HepG2 (cell line): ENCODE data around the gene EDAR. TPM values are rescaled to one million over a fixed set of nuclear protein-coding genes. Genes with fewer than 3 reads are reported as not detected.

Experiments used
- AHDC1 ChIP-seq: sonication (generic); formaldehyde crosslinking; IDR thresholded peaks from 2 replicates; pipeline ENCODE4 v1.5.1; 2020; ENCODE audit warnings: mild to moderate bottlenecking, missing genetic modification reagents, borderline replicate concordance
- ARID5B ChIP-seq: IDR thresholded peaks from 2 replicates; pipeline ENCODE4 v1.4.0; 2020; ENCODE audit warnings: mild to moderate bottlenecking, missing genetic modification reagents
- ATF4 ChIP-seq, 2 experiments: fragments of 450-650 bp in 1 of 2; sonication (generic) in 1 of 2; formaldehyde crosslinking; IDR thresholded peaks; 2 replicates each; pipeline versions ENCODE4 v1.5.0 to v1.8.0; 2020 to 2022; ENCODE audit warnings: mild to moderate bottlenecking in 1 of 2, missing genetic modification reagents in 1 of 2
- FOXP1 ChIP-seq, 2 experiments: fragments of 450-650 bp in 1 of 2; IDR thresholded peaks; 2 replicates each; pipeline ENCODE4 v1.6.1; 2017 to 2018; ENCODE audit warnings: antibody characterized with exemption in 1 of 2
- HMG20A ChIP-seq: IDR thresholded peaks from 2 replicates; pipeline ENCODE4 v1.6.1; 2016; ENCODE audit warnings: borderline replicate concordance
- ISL2 ChIP-seq: sonication (generic); formaldehyde crosslinking; IDR thresholded peaks from 2 replicates; pipeline ENCODE4 v1.5.0; 2020; ENCODE audit warnings: missing genetic modification reagents
- KLF16 ChIP-seq, 2 experiments: sonication (generic) in 1 of 2; formaldehyde crosslinking in 1 of 2; IDR thresholded peaks; 2 replicates each; pipeline versions ENCODE4 v1.6.1 to v1.8.0; 2016 to 2023; ENCODE audit warnings: missing genetic modification reagents in 2 of 2, missing compliant biosample characterization in 1 of 2
- SRF ChIP-seq: IDR thresholded peaks from 2 replicates; pipeline ENCODE4 v1.6.1; 2011; ENCODE audit warnings: mild to moderate bottlenecking, low read depth, low read length, moderate library complexity
- THAP11 ChIP-seq: IDR thresholded peaks from 2 replicates; pipeline ENCODE4 v1.6.1; 2016; ENCODE audit warnings: missing biosample characterization, missing genetic modification reagents
- ZNF546 ChIP-seq: sonication (generic); formaldehyde crosslinking; conservative IDR thresholded peaks from 2 replicates; pipeline ENCODE4 v1.8.1; 2023; ENCODE audit warnings: mild to moderate bottlenecking, missing genetic modification reagents
- ZNF768 ChIP-seq: sonication (generic); formaldehyde crosslinking; IDR thresholded peaks from 2 replicates; pipeline ENCODE4 v1.4.0; 2020; ENCODE audit warnings: missing genetic modification reagents
- polyA plus RNA-seq, 8 experiments: library from polyadenylated mRNA; depleted of rRNA in 3 of 8; stranded (reverse) in 7 of 8; unstranded in 1 of 8; fragments of >200 nt; fragmentation: Illumina TruSeq in 4 of 8; extraction: Trizol in 4 of 8; gene quantifications; 2 replicates each; pipeline versions ENCODE4 v1.2.1 to v1.2.3, GENCODE V29; 2011 to 2016; ENCODE audit warnings: low read depth in 4 of 8, missing spikeins in 1 of 8, mixed read lengths in 1 of 8; ENCODE audit not compliant: insufficient read depth in 1 of 8
- total RNA-seq, 5 experiments: library from RNA; depleted of rRNA; stranded (reverse); fragments of >200 nt; fragmentation: Illumina TruSeq; extraction: Trizol; gene quantifications; 2 replicates each; pipeline ENCODE4 v1.2.3, GENCODE V29; 2016; ENCODE audit warnings: low read depth in 1 of 5
- TF ChIP-seq, protein P1 (sequence below): sonication (generic); formaldehyde crosslinking; IDR thresholded peaks from 2 replicates; pipeline ENCODE4 v1.4.0; 2020; ENCODE audit warnings: missing genetic modification reagents
- TF ChIP-seq, protein P2 (sequence below): sonication (generic); formaldehyde crosslinking; IDR thresholded peaks from 2 replicates; pipeline ENCODE4 v1.5.1; 2020; ENCODE audit warnings: mild to moderate bottlenecking, missing genetic modification reagents

EDAR gene
- total and polyA plus RNA-seq, 2 of the 13 experiments (the other 11 are each of a cell fraction or from before 2014, with no cell fraction given), result not detected

DNA sequence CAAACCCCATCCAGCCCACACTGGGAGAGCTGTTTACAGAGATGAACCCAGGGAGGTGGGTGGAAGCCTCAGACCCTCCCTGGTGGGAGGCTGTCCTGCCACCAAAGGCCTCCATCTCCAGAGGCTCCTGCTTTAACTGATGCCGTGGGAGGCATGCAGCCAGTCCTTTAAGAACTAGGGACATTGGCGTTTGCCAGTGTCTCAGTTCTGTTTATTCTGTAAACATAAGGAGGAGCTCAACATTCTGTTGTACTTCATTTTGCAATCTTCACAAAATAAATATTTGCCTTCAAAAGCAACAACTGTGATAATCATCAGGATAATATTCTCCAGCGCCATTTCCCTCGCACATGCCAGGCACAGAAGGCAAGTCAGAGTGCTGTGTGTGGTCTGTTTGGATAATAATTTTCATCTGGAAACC is 6.8 kb downstream of the EDAR start (continued):
- TF ChIP-seq, protein P1, sequence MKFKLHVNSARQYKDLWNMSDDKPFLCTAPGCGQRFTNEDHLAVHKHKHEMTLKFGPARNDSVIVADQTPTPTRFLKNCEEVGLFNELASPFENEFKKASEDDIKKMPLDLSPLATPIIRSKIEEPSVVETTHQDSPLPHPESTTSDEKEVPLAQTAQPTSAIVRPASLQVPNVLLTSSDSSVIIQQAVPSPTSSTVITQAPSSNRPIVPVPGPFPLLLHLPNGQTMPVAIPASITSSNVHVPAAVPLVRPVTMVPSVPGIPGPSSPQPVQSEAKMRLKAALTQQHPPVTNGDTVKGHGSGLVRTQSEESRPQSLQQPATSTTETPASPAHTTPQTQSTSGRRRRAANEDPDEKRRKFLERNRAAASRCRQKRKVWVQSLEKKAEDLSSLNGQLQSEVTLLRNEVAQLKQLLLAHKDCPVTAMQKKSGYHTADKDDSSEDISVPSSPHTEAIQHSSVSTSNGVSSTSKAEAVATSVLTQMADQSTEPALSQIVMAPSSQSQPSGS (CRISPR knock-in tag), result 0 out of 2 replicates have a peak, but pooled peaks have one; percentile 31
- TF ChIP-seq ARID5B (peak; percentile 66), SRF (no peak), ZNF768 (CRISPR knock-in tag) (no peak), ISL2 (0 out of 2 replicates have a peak, but pooled peaks have one; percentile 23), ZNF546 (CRISPR knock-in tag) (no peak), HMG20A (CRISPR knock-in tag) (peak; percentile 66; the same call in 1 of the 2 replicates), THAP11 (0 out of 2 replicates have a peak, but pooled peaks have one; percentile 25), FOXP1 (IDR thresholded peaks at IDR 0.05) (no peak), FOXP1 (CRISPR knock-in tag; IDR thresholded peaks at IDR 0.05) (peak; percentile 81), ATF4 (CRISPR knock-in tag; IDR thresholded peaks at IDR 0.05) (0 out of 4 replicates have a peak, but pooled peaks of 1 of the 2 experiments have one; percentile 27), KLF16 (CRISPR knock-in tag; IDR thresholded peaks at IDR 0.05) (0 out of 4 replicates have a peak, but pooled peaks of 1 of the 2 experiments have one; percentile 21), AHDC1 (CRISPR knock-in tag) (no peak)
- TF ChIP-seq, protein P2, sequence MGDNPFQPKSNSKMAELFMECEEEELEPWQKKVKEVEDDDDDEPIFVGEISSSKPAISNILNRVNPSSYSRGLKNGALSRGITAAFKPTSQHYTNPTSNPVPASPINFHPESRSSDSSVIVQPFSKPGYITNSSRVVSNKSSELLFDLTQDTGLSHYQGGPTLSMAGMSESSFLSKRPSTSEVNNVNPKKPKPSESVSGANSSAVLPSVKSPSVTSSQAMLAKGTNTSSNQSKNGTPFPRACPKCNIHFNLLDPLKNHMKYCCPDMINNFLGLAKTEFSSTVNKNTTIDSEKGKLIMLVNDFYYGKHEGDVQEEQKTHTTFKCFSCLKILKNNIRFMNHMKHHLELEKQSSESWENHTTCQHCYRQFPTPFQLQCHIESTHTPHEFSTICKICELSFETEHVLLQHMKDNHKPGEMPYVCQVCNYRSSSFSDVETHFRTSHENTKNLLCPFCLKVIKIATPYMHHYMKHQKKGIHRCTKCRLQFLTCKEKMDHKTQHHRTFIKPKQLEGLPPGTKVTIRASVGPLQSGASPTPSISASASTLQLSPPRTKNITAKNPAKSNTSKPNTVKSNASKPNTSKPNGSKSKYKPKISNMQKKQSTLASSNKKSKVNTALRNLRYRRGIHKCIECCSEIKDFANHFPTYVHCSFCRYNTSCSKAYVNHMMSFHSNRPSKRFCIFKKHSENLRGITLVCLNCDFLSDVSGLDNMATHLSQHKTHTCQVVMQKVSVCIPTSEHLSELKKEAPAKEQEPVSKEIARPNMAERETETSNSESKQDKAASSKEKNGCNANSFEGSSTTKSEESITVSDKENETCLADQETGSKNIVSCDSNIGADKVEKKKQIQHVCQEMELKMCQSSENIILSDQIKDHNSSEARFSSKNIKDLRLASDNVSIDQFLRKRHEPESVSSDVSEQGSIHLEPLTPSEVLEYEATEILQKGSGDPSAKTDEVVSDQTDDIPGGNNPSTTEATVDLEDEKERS (CRISPR knock-in tag), result no peak
